Occipital lobe (tissue), 2 donors: Measurements from ENCODE around the gene ATP6V0A1. TPM values are rescaled to one million over a fixed set of nuclear protein-coding genes. Genes with fewer than 3 reads are reported as not detected.
"Not testable (repeated sequence)": the region's sequence is repeated elsewhere in the genome, so short reads cannot be mapped to it uniquely, and the experiment has no call there.

Experiments used
- DNase-seq: peaks from one replicate; lab custom pipeline; 2025; lab: John Stamatoyannopoulos, UW
- total RNA-seq: library from RNA; depleted of rRNA; stranded (reverse); fragments of >200 nt; gene quantifications from one replicate; pipeline ENCODE4 v1.2.3, GENCODE V29; 2014

The ATP6V0A1 gene
- total RNA-seq, 1 donor from 2014 or later, result 263 TPM

GRCh38 chr17:42537826-42538451 is 79.3 kb downstream of the ATP6V0A1 start:
- DNase-seq, result no peak

GRCh38 chr17:42538482-42538881 is 79.8 kb downstream of the ATP6V0A1 start:
- no peak for DNase-seq

GRCh38 chr17:42540558-42540957 is 81.9 kb downstream of the ATP6V0A1 start:
- DNase-seq, result not testable (repeated sequence)

- DNase-seq, result no peak
These were observed 82.6 kb downstream of the ATP6V0A1 start for GRCh38 chr17:42541041-42541833.

- no peak for DNase-seq
These were observed 84.8 kb downstream of the ATP6V0A1 start for GRCh38 chr17:42543190-42544079.

- no peak for DNase-seq
These were observed 86.2 kb downstream of the ATP6V0A1 start for GRCh38 chr17:42544874-42545283.

GRCh38 chr17:42545755-42546505 is 87.3 kb downstream of the ATP6V0A1 start:
- DNase-seq, result not testable (repeated sequence)

GRCh38 chr17:42547001-42547461 is 88.4 kb downstream of the ATP6V0A1 start:
- no peak for DNase-seq

- no peak for DNase-seq
These were observed 89.0 kb downstream of the ATP6V0A1 start for GRCh38 chr17:42547698-42548069.

GRCh38 chr17:42548070-42548837 is 89.6 kb downstream of the ATP6V0A1 start:
- DNase-seq, result no peak

- no peak for DNase-seq
These were observed 90.5 kb downstream of the ATP6V0A1 start for GRCh38 chr17:42548993-42549755.

- not testable (repeated sequence) for DNase-seq
These were observed 94.1 kb downstream of the ATP6V0A1 start, which contains the start of gene HSD17B1 for GRCh38 chr17:42552736-42553135. TSS of gene HSD17B1 (plus strand) at chr17:42552923. CDS start at chr17:42552934, 11 bp downstream.

- no peak for DNase-seq
These were observed 94.6 kb downstream of the ATP6V0A1 start for GRCh38 chr17:42553161-42553818.

- DNase-seq, result no peak
These were observed 95.2 kb downstream of the ATP6V0A1 start for GRCh38 chr17:42553866-42554249.

- peak; percentile 82 for DNase-seq
These were observed 95.8 kb downstream of the ATP6V0A1 start for GRCh38 chr17:42554250-42555121.

- no peak for DNase-seq
These were observed 96.5 kb downstream of the ATP6V0A1 start for GRCh38 chr17:42555122-42555622.

GRCh38 chr17:42555961-42556617 is 97.4 kb downstream of the ATP6V0A1 start:
- DNase-seq, result not testable (repeated sequence)
